Measurements from ENCODE around the gene DNAJB2.
"Not testable (repeated sequence)": the region's sequence is repeated elsewhere in the genome, so short reads cannot be mapped to it uniquely, and the experiment has no call there.

DNAJB2 gene

DNA sequence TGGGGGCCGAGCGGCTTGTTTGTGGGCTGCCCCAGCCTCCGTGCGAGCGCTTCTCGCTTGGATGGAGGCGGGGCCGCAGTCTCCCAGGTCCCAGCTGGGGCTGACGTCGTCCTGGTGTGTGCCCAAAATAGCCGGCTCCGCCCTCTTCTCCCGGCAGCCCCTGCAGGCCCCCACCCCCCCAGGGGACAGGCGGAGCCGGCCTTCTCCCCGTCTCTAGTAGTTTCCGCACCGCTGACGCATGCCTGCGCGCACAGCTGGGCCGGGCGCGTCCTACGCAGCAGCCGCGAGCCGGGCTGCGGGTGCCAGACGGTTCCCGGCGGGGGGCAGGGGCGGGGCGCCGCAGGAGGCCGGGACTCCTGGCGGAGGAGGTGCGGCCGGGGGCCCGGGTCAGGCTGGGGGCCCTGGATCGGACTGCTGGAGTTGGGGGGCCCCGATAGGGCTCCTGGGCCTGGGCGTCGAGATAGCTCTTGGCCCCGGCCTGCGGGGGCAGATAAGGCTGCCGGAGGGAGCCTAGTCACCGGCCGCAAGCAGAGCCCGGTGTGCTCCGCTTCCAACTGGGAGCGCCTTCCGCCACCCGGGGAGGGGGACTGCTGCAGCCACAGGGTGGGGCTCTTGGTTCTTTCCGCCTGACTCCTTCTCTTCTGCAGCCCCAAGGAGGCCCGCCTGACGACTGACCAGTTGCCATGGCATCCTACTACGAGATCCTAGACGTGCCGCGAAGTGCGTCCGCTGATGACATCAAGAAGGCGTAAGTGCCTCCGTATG lies at the start of gene DNAJB2:
Gene DNAJB2, plus strand, starts transcription at position 216 of the 765 bp plus-strand sequence. Its CDS starts 468 bp downstream, at position 684.
- peak; percentile 99 for DNase-seq

DNA sequence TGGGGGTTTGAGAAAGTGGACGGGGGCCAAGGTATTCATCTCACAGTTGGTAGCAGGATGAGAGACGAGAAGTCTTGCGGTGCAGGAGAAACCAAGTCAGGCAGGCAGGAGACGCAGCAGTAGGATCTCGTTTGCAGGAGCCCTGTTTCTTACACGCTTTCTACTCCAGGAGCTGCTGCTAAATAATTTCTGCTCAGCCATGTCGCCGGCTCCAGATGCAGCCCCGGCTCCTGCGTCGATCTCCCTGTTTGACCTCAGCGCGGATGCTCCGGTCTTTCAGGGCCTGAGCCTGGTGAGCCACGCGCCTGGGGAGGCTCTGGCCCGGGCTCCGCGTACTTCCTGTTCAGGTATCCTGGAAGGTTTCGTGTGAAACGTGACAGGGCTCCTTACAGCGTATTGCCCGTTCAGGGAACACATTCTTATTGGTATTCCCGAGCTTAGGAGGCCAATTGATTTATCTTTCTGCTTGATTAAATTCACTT lies 49.1 kb upstream of the DNAJB2 start:
- DNase-seq = no peak

DNA sequence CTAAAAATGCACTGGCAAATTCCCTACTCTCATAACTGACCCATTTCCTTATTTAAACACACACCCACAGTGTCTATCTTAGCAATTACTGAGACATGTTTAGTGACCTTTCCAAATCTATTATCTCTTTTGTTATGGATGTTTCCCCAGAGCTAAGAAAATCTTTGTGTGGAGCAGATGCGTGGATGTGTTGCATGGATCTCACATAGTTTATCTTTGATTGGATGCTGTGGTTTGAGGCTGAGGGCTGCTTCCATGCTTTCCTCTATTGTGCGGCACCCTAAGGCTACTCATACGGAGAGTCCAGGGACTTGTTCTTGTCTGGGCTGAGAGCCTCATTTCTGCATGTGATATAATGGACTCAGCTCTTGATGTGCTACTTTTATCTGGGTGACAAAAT lies 44.8 kb upstream of the DNAJB2 start:
- DNase-seq = no peak

DNA sequence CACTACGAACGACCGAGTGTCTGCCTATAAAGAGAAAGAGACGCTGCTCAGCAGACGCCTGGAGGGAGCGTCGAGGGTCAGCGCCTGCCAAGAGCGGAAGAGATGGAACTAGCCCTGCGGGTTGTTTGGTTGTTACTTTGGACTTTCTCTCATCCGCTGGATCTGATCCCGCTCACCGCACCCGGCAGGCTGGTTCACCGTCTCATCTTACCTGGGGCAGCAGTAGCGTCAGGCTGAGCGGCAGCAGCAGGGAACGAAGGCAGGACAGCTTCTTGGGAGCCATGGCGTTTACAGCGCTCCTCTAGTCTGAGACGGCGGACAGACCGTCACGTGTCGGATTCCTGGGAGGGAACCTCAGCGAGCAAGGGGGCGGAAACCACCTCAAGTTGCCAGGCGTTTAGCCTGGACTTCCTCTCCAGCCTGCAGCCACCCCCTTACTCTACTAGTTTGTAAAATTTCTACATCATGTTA lies 35.8 kb upstream of the DNAJB2 start:
- DNase-seq = peak in 1 of 2 donors; percentile 41

DNA sequence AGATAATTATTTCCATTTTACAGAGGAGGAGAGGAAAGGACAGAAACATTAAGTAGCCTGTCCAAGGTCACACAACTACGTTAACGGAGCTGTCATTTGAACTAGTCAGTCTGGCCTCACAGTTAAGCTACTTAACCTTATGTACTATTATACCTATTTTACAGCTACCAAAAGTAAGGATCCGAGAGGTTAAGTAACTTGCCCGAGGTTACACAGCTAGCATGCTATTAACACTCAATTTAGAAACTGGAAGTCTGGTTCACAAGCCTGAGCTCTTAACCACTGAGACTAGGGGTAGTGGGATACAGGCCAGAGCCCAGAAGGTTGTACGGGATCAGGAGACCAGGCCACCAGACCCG lies 34.4 kb upstream of the DNAJB2 start:
- DNase-seq = no peak

DNA sequence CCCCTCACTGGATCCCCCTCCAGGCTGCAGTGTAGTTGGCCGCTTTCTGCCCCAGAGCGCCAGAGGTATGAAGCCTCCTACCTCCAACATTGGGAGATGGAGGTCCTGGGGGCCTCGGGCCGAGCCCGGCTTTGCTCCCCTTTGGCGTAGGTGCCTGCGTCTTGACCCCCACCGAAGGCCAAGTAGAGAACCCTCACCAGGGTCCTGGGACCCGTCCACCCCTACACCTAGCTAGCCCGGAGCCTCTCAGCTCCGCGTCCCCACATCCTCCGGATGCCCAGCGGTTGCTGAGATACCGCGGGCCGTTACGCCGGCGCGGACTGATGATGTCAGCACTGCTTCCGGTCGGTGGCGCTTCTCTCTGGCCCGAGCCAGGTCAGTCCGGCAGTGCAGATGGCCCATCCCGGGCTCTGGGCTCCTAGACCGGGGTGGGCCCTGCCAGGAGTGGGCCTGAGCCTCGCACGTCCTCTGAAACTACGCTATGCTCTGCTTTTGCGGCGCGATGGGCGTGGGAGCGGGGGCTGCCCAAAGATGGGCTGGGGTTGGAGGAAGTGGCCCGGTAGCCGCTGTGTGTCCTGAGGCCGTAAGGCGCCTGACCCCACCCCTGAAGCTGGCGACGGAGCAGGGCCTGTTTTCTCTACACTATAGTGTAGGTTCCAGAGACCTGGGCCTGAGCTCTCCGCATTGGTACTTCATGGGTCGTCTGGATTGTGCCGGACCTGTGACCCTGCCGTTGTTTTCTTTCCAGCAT lies 33.8 kb upstream of the DNAJB2 start, which contains the start of the genes GLB1L and STK16:
Gene GLB1L, minus strand, starts transcription at position 297 of the 751 bp plus-strand sequence. CDS start 1,871 bp downstream, outside the sequence.
Gene STK16, plus strand, starts transcription at position 332 of the 751 bp plus-strand sequence. CDS start 521 bp downstream, outside the sequence.
- peak; percentile 87 to 89 for DNase-seq

DNA sequence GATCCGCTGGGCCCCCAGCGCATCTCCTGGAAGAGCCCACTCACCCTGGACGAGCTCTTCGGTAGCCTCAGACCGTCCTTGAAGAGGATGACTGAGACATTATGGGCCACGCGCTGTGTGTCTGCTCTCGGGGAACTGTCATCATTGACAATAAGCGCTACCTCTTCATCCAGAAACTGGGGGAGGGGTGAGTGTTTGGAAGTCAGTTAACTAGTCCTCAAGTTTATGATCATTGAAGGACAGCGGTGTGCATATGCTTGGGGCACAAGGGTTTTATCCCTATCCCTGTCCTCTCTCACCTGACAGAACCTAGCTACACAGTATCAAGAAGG lies 33.3 kb upstream of the DNAJB2 start:
- no peak for DNase-seq

DNA sequence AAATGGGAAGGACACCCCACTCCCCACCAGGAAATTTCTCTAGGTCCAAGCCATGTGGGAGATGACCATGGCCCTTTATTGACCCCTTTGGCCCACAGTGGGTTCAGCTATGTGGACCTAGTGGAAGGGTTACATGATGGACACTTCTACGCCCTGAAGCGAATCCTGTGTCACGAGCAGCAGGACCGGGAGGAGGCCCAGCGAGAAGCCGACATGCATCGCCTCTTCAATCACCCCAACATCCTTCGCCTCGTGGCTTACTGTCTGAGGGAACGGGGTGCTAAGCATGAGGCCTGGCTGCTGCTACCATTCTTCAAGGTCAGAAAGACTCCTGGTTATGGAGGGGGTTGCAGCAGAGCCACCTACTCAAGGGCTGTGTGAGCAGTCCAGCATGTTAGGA lies 32.6 kb upstream of the DNAJB2 start:
- no peak for DNase-seq

DNA sequence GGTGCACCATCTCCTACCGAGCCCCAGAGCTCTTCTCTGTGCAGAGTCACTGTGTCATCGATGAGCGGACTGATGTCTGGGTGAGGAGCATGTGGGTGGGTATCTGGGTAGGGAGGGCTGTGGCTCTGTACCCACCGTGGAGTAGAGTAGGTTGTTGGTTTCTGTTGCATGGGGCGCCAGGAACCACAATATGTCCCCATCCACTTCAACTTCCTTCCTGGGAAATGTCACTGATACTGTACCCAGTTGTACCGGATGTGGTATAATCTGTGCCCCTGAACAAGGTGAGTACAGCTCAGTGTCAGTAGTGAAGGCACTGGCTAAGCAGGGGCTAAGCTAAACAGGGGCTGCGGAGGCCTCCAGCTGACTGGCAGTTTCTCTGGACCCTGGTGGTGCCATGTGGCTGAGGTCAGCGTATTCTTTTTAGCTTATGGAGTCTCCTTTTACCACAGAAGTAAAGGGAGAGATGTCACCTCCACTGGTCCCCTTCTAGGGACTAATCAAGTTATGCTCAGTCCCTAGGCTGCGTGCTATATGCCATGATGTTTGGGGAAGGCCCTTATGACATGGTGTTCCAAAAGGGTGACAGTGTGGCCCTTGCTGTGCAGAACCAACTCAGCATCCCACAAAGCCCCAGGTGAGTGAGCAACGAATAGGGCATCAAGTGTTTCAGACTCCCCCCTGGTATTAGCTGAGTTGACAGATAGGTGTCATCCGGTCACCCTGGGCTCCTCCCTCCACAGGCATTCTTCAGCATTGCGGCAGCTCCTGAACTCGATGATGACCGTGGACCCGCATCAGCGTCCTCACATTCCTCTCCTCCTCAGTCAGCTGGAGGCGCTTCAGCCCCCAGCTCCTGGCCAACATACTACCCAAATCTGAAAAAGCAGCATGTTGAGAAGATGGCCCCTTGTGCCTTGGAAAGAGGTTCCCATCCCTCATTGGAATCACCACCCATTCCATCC lies 31.2 kb upstream of the DNAJB2 start:
- peak; percentile 74 to 87 for DNase-seq

DNA sequence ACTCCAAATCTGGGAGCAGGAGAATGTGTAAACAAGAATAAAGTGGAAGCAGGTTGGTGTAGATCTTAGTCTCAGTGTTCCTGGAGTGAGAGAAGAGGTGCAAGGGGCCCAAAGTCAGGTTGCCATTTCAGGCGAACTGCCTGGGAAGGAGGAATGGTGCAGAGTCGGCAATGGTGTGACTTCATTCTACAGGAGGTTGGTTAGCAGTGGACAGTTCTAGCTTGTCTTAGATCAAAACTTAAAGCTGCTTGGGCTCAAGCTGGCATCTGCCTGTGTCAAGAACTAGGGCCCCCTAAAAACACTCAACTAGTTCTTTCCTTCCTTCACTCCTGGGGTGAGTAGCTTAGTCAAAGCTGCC lies 30.3 kb upstream of the DNAJB2 start:
- no peak for DNase-seq

DNA sequence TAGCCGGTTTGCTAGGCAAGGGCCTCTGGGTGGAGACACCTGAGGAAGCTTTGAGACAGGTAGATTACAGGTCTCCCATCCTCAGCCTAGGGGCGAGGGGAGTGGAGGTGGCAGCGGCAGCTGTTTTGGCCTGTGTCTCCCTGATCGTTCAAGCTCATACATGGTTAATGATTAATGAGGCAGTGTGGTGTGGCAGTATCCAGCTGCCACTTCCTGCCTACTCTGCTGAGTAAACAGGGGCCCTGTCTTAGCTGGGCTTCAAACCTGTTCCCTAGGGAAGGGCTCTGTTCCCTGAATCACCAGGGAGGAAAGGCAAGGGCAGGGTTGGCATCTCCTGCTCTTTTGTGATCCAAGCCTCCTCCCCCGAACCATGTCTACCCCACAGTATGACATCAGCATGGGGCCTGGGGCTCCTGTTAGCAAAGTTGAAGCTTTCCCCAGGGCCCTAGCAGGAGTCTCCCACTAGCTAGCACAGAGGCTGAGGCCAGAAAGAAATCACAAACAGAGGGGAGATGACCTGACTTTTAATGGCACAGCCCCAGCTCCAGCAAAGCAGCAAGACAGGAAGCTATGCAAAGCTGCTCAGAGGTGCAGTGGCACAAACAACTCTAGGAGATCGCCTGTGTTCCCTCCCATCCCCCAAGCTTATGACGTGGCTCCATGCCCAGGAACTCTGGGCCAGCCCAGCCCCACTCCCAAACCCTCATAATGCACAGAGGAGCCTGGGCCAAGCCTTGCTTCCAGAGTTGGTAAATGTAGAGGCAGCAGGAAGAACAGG lies 29.8 kb upstream of the DNAJB2 start:
- peak; percentile 69 to 70 for DNase-seq

DNA sequence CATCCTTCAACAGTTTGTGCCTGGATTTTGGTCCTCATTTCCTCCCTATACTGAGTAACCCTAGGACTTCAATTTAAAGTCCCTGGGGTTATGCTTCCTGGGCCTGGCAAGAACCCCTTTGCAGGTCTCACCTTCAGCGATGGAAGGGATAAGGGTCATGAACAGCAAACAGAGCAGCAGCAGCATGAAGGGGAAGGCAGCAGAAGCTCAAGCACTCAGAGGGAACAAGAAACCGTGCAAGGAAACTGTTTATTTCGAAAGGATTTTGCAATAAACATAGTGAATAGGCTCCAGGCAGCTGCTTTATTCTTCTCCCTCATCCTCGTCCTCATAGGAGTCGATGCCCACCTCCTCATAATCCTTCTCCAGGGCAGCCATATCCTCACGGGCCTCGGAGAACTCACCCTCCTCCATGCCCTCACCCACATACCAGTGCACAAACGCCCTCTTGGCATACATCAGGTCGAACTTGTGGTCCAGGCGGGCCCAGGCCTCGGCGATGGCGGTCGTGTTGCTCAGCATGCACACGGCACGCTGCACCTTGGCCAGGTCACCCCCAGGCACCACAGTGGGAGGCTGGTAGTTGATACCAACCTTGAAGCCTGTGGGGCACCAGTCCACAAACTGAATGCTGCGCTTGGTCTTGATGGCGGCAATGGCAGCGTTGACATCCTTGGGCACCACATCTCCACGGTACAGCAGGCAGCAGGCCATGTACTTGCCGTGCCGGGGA lies 29.0 kb upstream of the DNAJB2 start:
- no peak for DNase-seq

DNA sequence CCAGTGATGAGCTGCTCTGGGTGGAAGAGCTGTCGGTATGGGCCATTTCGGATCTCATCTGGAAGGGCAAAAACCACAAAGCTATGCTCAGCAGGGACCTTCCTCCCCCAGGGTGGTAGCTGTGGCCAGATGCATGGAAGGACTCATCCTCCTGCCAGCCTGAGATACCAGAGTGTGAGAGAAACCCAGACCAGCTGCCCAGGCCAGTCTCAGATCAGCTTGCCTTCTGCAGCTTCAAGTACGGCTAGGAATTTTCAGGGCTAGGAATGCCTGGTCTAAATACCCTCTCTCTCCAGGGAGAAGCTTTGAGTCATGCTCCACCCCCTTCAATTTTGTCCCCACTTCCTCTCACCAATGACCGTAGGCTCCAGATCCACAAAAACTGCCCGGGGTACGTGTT lies 27.5 kb upstream of the DNAJB2 start:
- DNase-seq = no peak

DNA sequence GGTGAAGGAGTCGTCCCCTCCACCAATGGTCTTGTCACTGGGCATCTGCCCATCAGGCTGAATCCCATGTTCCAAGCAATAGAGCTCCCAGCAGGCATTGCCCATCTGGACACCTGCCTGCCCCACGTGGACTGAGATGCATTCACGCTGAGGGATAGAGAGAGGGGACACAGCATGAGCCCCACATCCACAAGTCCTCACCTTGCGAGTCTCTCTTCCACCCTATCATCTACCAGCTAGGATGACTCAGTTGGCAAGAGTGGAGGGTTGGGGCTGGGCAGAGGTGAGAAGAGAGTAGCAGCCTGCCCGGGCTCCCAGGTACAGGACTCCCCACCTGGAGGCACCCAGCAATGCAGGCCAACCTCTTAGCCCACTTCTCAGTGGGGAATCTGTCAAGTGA lies 27.1 kb upstream of the DNAJB2 start:
- peak in 1 of 2 donors; percentile 34 for DNase-seq

DNA sequence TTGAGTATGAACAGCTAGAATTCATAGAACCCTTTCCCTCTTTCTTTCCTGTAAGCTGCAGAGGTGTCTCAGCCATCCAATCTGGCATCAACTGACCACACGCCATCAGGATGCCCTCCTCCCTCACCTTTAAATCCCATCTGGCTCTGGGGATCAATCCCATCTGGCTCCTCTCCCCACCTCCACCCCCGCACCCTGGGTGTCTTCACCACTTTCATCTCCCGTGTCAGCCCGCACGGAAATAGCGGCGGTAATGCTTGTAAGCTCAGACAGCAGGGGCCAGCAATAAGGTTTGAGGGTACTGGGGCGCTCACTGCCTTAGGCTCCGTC lies 26.6 kb upstream of the DNAJB2 start:
- DNase-seq = no peak

DNA sequence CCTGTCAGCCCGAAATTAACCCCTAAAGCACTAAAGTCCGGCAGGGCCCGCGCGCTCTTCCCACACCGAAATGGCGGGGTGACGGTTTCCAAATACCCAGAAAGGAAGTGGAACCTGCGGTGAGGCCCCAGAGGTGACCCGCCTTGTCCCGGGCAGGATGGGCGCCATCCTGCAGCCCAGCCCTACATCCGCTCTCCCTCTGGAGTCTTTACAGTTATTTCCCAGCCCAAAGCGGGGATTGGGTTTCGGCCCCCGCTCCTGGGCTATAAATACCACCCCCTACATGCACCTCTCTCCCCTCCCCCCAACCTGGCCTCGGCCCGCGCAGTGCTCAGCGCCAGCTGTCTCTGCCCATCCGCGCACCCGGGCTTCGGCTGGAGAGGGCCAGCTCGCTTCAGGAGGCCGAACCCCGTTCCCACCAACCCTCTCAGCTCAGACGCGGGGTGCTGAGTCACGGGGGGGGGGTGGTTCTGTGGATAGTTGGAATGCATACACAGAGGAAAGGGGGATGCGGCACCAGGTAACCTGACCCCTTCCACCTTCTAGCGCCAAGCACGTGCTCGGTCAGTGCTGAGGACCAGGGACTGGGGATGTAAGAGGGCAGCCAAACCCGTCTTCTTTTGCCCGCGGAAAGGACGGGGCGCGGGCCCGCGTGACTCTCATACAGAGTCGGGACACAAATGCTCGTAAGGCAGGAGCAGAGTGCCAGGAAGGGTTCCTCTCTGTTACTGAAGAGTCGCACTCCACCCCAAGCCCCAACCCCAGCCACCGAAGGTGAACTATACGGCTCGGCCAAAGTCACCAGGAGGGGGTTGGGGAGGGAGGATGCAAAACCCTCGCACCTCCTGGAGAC lies 26.0 kb upstream of the DNAJB2 start, which contains the start of gene TUBA4B:
Gene TUBA4B, plus strand, starts transcription at position 344 of the 853 bp plus-strand sequence. Its CDS starts 165 bp downstream, at position 509.
- peak; percentile 49 to 58 for DNase-seq

DNA sequence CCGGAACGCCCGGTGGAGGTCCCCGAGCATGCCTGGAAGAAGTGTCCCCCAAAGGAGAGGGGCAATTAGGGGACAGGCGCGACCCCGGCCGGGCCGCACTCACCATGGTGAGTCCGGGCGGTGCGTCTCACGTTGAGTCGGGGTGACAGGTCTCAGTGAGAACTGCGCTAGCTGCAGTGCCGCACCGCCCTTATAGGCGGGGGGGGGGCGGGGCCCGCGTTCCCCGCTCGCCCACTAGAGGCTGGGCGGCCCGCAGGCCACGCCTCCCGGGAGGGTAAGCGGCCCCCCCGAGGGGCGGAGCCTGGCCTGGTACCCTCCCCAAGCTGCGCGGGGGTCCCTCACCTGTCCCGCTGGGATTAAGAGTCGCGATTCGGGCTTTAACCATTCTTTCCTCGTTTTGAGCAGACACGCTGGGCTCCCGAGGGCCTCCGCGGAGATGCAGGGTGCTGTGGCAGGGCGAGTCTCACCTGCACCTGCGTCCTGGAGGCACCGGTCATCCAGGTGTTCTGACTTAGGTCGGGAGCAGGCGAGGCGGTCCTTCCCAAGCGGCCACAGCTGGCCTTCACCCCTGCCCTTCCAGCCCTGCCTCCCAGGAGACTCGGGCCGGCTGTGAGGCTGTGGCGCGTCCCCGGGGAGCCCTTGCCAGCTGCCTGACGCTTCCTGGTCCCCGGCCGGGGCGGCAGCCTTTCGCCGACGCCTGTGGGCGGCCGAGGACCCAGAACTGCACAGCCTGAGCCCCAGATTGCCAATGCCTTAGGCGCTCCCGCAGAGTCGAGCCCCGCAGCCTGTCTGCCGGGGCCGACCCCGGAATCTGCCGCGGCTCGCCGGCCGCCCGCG lies 25.2 kb upstream of the DNAJB2 start, which contains the start of gene TUBA4A:
Gene TUBA4A, minus strand, starts transcription at position 166 of the 837 bp plus-strand sequence. Its CDS starts 60 bp downstream, at position 106.
- DNase-seq = peak; percentile 91 to 93

DNA sequence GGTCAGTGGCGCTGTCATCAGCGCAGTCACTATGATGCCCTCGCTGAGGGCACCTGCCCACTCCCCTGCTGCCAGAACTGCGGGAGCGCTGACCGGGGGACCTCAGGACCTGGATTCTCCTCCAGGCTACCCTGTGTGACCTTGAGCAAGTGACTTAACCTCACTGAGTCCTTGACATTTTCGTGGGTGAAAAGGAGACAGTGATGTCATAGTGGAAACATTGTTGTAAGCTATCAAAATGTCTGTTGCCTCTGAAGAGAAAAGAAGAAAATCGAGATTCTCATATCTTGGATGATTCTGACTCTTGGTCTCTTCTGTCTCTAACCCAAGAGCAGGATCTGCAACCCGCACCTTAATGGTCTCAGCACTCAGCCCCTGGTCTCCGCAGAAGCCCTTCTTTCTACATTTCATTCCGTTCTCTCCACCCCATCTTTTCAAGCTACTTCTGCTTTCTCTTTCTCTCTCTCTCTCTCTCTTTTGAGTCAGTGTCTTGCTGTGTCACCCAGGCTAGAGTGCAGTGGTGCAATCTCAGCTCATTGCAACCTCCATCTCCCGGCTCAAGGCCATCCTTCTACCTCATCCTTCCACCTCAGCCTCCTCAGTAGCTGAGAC lies 24.5 kb upstream of the DNAJB2 start:
- peak; percentile 63 to 71 for DNase-seq

DNA sequence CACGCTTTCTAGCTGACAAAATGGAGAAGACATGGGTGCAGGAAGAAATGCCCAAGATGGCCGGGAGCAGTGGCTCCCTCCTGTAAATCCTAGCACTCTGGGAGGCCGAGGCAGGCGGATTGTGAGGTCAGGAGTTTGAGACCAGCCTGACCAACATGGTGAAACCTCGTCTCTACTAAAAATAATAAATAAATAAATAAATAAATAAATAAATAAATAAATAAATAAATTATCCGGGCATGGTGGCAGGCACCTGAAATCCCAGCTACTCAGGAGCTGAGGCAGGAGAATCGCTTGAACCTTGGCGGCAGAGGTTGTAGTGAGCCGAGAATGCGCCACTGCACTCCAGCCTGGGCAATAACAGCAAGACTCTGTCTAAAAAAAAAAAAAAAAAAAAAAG lies 20.2 kb upstream of the DNAJB2 start:
- DNase-seq = not testable (repeated sequence)

Measured in CD4-positive, alpha-beta T cell treated with Interleukin-4 for 1 hour (primary cell).